ENCODE measurements around the gene E4F1.

E4F1 gene

DNA sequence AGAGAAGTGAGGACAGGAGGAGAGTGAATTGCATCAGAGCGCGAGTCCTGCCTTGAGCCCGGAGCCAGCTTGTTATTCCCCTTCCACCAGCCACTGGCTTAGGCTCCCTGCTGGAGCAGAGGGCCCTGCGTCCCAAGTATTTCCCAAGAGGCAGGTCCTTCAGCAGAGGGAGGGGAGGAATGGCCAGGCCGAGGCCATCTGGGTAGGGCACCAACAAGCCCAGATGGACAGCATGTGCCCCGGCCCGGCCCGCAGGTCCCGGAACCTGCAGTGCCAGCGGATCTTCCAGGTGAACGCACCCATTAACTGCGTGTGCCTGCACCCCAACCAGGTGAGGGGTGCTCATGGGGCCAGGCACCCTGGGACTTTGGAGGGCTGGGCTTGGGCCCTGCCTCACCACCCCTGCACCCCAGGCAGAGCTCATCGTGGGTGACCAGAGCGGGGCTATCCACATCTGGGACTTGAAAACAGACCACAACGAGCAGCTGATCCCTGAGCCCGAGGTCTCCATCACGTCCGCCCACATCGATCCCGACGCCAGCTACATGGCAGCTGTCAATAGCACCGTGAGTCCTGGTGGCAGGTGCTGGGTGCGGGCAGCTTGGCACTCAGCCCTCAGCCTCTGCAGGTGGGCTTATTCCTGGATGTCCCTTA lies 16.5 kb upstream of the E4F1 start:
- DNase-seq = no peak

- DNase-seq = no peak
These were observed 15.5 kb upstream of the E4F1 start for GRCh38 chr16:2207872-2208271.

GRCh38 chr16:2208308-2208707 lies 15.1 kb upstream of the E4F1 start:
- no peak for DNase-seq

- DNase-seq = no peak
These were observed 14.6 kb upstream of the E4F1 start for GRCh38 chr16:2208772-2209171.

GRCh38 chr16:2209258-2210008 lies 14.0 kb upstream of the E4F1 start:
- DNase-seq = no peak

DNA sequence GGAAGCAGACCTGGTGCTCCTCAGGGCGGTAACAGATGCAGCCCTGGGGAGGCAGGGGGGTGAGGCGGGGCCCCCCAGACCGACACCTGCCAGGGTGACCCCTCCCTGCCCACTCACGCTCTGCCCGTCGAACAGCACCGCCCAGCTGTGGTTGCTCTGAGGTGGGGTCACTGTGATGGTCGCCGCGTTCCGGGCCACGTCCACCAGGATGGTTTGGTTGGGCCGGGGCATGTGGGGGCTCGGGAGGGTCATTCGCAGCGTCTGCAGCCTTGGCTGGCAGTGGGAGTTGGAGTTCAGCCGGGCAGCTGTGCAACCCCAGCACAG lies 13.4 kb upstream of the E4F1 start:
- no peak for DNase-seq

DNA sequence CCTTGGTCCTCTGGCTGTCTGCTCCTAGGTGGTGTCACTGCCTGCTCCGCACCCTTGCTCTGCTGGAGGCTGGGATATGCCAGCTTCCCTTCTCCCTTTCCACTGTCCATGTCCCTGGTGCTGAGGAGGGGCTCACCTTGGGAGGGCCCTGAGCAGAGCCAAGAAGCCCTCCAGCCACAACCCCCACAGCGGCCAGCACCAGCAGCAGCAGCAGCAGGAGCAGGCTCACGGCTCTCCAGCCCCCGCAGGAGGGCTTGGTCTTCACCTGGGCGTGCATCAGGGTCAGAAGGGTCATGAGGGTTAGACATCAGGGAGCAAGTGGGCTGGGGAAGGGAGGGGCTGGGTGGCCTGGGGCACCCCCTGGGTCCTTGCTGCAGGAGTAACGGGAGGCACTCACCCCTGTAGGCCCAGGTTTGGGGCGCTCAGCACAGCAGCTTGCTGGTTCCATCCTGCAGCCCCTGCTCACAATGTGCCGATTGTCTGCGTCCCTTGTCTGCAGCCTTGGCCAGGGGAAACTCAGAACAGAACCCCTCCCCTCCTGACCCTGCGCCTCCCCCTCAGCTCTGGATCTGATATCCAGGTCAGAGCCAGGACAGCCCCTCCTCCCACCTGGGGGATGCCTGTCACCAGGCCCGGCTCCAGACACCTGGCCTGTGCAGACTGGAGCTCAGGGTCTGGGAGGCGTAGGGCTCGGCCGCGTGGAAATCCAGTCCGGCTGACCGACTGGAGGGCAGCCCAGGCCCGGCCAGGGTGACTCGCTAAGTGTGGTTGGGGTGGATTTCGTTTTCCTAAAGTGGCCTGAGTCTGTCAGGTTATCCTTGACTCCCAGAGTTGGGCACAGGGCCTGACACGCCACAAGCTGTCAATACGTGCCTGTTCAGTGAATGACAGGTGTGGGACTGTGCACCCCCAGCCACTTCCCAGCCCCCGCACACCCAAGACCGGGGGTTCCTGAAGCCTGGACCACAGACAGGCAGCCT lies 12.7 kb upstream of the E4F1 start, which contains the start of gene BRICD5:
Gene BRICD5 (minus strand): TSS at position 478 of the 980 bp plus-strand sequence. CDS start 30 bp downstream, at position 448.
- no peak for DNase-seq

DNA sequence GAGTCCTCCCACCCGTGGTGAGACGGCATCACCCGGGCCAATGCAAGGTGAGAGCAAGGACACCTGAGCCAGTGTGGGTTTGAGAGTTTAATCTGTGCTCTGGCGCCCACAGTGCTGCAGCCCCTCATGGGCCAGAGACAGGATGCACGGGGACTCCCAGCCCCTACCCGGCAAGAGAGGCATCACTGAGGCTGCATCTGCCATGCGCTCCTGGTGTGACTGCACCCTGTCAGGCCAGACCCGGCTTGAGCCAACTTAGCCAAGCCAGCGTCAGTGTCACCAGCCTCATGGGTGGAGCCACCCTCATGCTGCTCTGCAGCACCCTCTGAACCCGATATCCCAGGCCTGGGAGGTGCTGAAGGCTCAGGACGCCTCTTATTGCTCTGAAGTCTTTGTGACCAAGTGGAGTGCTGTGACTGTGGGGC lies 11.5 kb upstream of the E4F1 start:
- no peak for DNase-seq

DNA sequence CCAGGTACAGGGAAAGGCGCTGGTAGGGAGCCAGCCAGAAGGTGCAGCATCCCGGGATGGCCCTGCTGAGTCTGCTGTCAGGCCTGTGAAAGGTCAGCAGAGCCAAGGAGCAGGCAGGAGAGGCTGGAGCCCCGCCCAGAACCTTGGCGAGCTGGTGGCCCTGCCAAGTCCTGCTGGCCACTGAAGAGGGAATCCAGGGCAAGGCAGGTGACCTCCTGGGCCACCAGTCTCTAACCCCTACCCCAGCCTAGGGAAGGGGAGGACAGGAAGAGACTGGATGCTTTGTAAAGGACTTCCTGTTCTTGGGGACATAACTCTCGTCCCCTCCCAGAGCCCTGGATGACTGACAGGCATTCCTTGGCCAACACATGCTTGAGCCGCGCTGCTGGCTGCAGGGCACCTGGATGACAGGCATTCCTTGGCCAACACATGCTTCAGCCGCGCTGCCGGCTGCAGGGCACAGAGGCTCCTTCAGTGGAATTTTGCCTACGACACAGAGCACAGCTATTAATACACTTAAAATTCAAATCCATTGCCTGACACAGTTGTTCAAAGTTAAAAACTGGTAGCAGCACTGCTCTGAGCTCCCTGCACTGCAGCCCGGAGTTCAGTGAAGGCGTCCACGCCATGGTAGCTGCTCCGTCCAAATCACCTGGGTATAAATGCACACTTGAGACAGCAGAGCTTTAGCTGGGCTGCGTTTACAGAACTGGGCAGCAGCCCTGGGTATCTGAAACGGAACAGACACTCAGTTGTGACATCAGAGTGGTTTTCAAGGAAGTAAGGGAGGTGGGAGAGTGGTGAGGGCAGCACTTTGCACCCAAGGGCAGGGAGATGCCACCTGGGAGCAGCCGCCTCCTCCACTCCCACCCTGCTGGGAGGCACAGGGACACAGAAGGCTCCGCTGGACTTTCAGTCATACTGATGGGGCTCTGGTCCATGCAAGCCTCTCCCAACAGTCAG lies 10.7 kb upstream of the E4F1 start:
- DNase-seq = no peak

- DNase-seq = no peak
These were observed 9.3 kb upstream of the E4F1 start for GRCh38 chr16:2213817-2214718.

DNA sequence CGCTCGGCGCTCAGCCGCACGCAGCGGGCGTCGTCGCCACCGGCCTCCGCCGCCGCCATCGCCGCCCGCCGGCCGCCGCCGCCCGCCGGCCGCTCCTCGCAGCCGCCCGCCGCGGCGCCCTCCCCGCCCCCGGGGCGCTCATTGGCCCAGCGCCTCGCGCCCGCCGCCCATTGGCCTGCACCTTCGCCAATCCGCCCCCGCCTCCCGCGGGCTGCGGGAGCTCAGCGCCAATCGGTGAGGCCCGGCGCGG lies 8.7 kb upstream of the E4F1 start, which contains the start of gene PGP:
Gene PGP (minus strand): TSS at position 122 of the 250 bp plus-strand sequence. CDS start 63 bp downstream, at position 59.
- no peak for DNase-seq

- DNase-seq = no peak
These were observed 7.1 kb upstream of the E4F1 start for GRCh38 chr16:2216330-2216729.

- DNase-seq = peak; percentile 34 to 58
These were observed 623 bp downstream of the E4F1 start for GRCh38 chr16:2223942-2224486.

DNA sequence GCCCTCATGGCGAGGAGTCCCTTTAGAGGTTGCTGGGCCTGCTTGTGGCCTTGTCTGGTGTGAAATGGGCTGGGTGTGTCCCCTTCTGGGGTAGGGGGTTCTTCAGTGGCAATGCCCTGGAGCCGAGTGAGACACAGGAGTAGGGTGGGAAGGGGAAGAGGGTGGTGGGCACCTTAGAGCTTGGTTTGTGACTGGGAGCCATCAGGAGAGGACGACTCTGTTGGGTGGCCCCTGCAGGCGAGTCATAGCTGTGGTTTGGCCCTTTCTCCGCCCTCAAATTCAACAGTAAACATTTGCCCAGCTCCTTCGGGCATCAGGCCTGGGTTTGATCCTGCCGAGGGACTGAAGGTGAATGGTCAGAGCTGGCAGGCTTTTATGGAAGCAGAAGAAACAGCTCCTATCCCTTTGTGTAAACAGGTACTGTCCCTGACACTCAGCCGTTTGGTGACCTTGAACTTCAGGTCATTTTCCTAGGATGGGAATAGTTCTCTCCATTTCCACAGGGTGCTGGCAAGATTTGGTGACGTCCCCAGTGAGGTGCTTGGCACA lies 2.9 kb downstream of the E4F1 start:
- DNase-seq = no peak

DNA sequence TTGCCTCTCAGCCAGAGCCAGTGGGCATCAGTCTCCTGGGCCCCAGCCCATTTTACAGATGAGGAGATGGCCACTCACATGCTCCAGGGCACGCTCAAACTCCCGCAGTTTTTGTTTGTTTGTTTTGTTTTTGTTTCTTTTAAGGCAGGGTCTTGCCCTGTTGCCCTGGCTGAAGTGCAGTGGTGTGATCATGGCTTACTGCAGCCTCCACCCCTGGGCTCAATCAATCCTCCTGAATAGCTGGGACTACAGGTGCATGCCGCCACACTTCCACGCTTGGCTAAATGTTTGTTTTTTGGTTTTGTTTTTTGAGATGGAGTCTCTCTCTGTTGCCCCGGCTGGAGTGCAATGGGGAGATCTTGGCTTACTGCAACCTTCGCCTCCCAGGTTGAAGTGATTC lies 3.5 kb downstream of the E4F1 start:
- DNase-seq = no peak

DNA sequence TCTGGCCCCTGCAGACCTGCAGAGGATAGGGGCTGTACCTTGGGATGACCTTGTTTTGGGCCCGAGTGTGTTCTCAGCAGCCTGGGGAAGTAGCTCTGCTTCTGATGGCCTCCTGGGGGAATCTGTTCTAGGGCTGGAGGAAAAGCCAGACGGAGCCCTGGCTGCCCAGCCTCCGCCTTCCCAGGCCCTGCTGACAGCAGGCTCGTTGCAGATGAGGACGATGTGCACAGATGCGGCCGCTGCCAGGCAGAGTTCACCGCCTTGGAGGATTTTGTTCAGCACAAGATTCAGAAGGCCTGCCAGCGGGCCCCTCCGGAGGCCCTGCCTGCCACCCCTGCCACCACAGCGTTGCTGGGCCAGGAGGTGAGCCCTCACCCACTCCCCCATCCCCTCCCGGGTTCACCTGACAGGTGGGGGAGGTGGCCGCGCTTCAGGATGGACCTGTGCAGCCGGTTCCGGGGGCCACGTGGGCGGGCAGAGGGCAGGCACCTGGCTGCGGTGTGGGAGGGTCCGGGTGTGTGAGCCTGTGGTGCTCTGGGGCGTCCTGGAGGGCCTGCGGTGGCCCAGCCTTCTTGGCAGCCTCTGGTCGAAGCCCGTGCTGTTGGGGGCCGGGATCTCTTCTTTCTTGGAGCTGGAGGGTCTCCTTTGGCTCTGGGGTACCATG lies 4.9 kb downstream of the E4F1 start:
- DNase-seq = no peak

GRCh38 chr16:2229091-2229490 lies 5.7 kb downstream of the E4F1 start:
- DNase-seq = no peak

GRCh38 chr16:2229632-2230250 lies 6.3 kb downstream of the E4F1 start:
- DNase-seq = no peak

DNA sequence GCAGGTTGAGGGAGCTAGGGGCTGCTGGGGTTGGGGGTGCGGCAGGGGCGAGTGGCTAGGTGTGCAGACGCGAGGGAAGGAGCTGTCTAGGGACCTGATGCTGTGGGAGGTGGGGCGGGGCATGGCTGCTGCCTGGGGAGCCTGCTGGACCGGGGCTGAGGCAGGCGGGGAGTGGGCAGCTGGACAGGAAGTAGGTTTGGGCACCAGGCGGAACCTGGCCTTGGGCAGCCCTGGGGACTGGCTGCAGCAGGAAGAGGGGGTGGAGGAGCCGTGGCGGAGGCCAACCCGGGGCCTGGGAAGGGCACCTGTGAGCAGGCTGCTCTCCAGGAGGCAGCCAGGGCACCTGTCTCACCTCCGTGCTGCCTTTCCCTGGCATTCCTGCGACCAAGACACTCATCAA lies 7.0 kb downstream of the E4F1 start:
- DNase-seq = no peak

Measured in NCI-H526 (cell line).